Posterior vena cava (tissue), 2 donors: ENCODE measurements around the gene BARX2. TPM values are rescaled to one million over a fixed set of nuclear protein-coding genes. Genes with fewer than 3 reads are reported as not detected.
"Not testable (repeated sequence)": the region's sequence is repeated elsewhere in the genome, so short reads cannot be mapped to it uniquely, and the experiment has no call there.

ENCODE experiments used
- DNase-seq: peaks from one replicate; pipeline ENCODE4 v3.0.0-alpha.2; 2020; ENCODE audit warnings: low spot score
- intact Hi-C, 2 donors: fragments of 100-400 bp; cut with DNase I; formaldehyde crosslinking; loops; one replicate each; pipeline versions ENCODE4 v1.14.1 to v1.14.2; 2022 to 2023
- long read RNA-seq, 2 donors: library from polyadenylated mRNA; unstranded; transcript quantifications; one replicate each; pipeline ENCODE4 v2.0.0, GENCODE V29; 2020 to 2021
- total RNA-seq, 2 donors: library from RNA; stranded (reverse); fragmentation: NEBNext Ultra II Directional; extraction: Animal tissue kit (Norgen Biotek cat#: 25700); gene quantifications; one replicate each; pipeline ENCODE4 v1.2.1, GENCODE V29; 2021
- donor health status: DM: yes; HTN: yes; CAD: no.
- donor health status: DM: yes; HTN: yes; CAD: no.

The BARX2 gene, protein sequence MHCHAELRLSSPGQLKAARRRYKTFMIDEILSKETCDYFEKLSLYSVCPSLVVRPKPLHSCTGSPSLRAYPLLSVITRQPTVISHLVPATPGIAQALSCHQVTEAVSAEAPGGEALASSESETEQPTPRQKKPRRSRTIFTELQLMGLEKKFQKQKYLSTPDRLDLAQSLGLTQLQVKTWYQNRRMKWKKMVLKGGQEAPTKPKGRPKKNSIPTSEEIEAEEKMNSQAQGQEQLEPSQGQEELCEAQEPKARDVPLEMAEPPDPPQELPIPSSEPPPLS
- total RNA-seq: not detected
- long read RNA-seq, donor 1: 0 reads
- long read RNA-seq, donor 2: 0 reads

DNA sequence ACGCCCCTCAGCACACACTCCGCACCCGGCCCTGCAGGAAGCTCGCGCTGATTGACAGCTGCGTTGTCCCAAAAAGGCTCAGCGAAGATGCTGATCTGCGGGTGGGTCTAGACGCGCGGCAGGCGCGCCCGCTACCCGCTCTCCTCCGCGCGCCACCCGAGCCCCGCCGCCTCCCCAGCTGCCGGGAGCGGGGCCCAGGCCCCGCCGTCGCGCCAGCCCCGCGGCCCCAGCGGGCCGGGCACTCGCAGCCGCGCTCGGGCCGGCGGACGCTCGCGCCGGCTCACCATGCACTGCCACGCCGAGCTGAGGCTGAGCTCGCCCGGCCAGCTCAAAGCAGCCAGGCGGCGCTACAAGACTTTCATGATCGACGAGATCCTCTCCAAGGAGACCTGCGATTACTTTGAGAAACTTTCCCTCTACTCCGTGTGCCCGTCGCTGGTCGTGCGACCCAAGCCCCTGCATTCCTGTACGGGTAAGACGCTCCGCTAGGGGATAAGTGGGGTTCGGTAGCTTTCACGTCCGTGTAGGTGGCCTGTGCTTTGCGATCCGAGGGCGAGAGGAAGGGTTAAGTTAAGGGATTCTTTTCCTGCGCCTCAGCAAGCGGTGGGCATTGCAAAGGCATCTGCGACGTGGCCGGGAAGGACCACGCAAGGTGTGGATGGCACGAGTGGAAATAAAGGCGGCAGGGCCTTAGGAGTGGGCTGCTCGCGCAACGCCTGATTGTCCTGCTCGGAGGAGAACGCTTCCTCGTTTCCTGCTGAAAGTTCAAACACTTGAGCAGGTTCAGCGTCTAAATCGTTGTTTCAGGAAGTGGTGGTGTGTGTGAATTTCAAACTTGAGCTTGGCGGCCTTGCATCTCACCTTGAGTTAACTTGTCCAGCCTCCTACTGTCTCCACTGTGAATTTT, at the start of gene BARX2:
Gene BARX2, plus strand, starts transcription at position 98 of the 907 bp plus-strand sequence. Its CDS starts 188 bp downstream, at position 286.
- no peak for DNase-seq
- intact Hi-C loops: no loop called here

DNA sequence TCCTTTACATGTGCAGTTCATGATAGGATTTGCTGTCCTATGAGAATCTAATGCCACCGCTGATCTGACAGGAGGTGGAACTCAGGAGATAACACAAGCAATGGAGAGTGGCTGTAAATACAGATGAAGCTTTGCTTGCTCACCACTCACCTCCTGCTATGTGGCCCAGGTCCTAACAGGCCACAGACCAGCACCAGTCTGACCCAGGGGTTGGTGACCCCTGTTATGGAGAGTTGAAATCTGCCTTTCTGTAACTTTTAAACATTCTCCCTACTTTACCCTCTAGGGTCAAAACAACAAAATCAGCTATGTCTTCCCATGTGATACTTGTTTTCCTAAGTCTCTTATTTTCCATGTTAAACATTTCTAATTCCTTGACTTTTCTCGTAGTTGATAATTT, 48.7 kb upstream of the BARX2 start:
- intact Hi-C loops: no loop called here
- DNase-seq: no peak

DNA sequence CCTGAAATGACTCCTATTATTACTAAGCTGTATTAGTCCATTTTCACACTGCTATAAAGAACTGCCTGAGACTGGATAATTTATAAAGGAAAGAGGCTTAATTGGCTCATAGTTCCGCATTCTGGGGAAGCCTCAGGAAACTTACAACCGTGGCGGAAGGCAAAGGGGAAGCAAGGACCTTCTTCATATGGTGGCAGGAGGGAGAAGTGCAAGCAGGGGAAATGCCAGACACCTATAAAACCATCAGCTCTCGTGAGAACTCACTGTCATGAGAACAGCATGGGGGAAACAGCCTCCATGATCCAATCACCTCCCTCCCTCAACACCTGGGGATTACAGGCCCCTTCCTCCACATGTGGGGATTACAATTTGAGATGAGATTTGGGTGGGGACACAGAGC, 47.9 kb upstream of the BARX2 start:
- intact Hi-C loops, DNase-seq: not testable (repeated sequence)

DNA sequence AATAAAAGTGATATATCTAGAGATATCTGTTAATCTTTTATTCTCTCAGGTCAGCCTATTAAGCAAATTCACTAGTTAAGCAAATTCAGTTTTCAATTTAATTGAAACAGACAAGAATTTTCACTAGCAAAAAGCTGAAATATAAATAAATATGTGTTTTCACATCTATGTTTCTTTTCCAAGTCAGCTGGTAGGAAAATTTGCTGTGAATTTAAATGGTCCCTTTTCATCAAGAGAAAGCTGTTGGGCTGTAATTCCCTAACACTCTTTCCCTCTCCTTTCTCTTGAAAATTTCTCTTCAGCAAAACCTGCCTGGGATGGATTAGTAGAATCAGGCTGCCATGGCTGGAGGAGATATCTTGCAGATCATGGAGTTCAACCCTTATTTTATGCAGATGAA, 46.9 kb upstream of the BARX2 start:
- DNase-seq: no peak
- intact Hi-C loops: no loop called here

DNA sequence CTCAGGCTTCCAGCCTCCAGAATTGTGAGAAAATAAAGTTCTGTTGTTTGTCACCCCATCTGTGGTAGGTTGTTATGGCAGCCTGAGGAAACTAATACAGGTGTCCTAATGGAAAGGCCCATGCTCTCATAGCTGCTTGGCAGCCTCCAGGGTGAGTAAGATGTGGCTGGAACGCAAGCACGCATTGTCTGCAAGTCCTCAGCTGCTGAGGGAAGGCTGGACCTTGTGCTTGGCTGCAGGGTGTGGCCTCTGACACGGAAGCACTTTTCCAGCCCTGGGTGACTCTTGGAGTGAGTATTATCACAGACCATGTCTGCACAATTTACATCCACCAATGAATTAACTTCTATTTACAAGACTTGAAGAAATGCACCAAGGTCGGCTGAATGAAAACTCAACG, 44.4 kb upstream of the BARX2 start:
- DNase-seq: no peak
- intact Hi-C loops: loop anchor here (5.0 to 10.0 kb wide), 2 partner anchors 46 to 214 kb away; no protein-coding TSS in a partner anchor

DNA sequence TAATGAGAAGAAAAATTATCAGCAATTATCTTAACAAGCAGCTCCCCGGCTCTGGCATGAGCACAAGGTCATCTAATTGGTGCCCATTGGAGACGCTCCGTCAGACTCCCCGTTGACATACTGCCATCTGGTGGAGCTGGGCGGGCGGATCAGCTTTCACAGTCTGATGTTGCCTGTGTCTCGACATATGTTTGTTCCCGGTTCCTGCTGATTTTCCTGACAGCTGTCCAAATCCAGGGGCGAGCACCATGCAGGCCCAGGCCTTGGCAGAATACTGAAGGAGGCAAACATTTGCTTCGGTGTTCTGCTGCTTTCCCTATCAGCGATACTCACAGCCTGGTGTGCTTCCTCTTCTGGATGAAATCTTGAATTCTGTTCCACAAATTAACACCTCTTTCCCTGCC, 43.8 kb upstream of the BARX2 start:
- intact Hi-C loops: loop anchor here (5.0 to 10.0 kb wide), 2 partner anchors 47 to 215 kb away; no protein-coding TSS in a partner anchor
- DNase-seq: peak; percentile 93

DNA sequence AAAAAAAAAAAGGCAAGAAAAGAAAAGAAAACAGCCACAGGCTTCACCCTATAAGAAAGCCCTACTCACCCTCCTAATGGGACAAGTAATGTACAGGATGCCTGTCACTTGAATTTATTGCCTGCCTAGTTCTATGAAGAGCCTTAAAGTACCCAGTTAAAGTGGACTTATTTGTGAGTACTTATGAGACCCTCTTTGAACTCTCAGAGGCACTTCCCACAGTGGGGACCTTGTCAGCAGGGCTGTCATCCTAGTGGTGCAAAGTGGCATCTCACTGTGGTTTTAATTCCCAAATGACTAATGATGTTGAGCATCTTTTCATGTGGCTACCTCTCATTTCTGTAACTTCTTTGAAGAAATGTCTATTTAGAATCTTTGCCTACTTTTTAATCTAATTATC, 41.8 kb upstream of the BARX2 start:
- no peak for DNase-seq
- intact Hi-C loops: loop anchor here (5.0 to 10.0 kb wide), 2 partner anchors 49 to 217 kb away; no protein-coding TSS in a partner anchor

DNA sequence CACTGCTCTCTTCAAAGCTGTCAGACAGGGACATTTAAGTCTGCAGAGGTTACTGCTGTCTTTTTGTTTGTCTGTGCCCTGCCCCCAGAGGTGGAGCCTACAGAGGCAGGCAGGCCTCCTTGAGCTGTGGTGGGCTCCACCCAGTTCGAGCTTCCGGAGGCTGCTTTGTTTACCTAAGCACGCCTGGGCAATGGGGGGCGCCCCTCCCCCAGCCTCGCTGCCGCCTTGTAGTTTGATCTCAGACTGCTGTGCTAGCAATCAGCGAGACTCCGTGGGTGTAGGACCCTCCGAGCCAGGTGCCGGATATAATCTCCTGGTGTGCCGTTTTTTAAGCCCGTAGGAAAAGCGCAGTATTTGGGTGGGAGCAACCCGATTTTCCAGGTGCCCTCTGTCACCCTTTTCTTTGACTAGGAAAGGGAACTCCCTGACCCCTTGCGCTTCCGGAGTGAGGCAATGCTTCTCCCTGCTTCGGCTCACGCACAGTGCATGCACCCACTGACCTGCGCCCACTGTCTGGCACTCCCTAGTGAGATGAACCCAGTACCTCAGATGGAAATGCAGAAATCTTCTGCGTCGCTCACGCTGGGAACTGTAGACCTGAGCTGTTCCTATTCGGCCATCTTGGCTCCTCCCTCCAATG, 31.2 kb upstream of the BARX2 start:
- intact Hi-C loops: not testable (repeated sequence)

DNA sequence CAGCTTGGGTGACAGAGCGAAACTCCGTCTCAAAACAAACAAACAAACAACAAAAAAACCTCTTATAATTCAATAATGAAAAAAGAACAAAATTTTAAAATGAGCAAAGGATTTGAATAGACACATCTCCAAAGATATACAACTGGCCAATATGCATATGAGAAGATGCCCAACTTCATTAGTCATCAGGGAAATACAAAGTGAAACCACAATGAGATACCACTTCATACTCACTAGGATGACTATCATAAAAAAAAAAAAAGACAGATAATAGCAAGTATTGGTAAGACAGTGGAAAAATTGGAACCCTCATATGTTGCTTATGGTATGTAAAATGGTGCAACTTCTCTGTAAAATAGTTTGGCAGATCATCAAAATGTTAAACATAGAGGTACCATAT, 28.7 kb upstream of the BARX2 start:
- DNase-seq: no peak
- intact Hi-C loops: no loop called here

More for the DNA sequence above, 31.2 kb upstream of the BARX2 start:
- not testable (repeated sequence) for DNase-seq

DNA sequence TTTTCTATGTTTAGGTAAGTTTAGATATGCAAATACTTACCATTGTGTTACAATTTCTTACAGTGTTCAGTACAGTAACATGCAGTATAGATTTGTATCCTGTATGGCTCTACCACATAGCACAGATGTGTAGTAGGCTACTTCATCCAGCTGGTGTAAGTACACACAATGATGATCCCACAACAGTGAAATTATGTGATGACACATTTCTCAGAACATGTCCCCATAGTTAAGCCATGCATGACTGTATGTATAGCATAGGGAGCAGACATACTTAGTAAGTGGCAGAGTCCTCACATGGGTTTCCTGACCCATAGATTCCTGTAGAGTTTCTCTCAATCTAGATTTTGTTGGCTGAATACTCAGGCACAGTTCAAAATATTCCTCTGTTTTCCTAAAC, 26.8 kb upstream of the BARX2 start:
- intact Hi-C loops: no loop called here
- no peak for DNase-seq

DNA sequence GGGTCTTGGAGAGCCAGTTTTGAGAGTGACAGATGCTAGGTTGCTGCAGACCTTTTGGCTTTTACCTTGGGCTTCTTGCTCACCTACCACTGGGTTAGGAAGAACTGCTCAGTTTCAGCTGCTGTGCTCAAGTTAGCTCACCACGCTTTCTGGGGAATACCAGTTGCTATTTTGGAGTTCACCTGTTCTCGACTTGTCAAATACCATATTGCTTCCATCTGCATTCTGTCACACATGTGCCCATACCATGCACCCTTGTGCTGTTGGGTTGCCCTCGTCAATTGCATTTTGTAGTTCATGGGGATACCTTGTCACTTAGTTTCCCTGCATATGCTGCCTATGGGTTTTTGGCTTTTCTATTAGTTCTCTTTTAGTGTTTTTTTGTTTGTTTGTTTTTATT, 23.0 kb upstream of the BARX2 start:
- DNase-seq: no peak
- intact Hi-C loops: no loop called here

DNA sequence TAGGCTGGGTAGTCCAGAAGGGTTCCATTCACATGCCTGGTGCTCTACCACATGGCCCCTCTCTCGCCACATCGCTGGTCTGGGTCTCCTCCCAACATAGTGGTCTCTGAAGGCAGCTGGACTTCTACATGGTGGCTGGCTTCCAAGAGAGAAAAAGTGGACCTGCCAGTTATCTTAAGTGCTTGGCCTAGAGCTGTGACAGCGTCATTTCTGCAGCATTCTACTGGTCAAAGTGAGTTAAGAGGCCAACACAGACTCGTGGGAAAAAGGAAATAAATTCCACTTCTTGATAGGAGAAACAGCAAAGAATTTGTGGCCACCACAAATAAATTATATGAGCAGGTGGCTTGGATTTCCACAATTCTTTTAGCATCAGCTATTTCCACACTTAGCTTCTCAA, 21.0 kb upstream of the BARX2 start:
- intact Hi-C loops: no loop called here

DNA sequence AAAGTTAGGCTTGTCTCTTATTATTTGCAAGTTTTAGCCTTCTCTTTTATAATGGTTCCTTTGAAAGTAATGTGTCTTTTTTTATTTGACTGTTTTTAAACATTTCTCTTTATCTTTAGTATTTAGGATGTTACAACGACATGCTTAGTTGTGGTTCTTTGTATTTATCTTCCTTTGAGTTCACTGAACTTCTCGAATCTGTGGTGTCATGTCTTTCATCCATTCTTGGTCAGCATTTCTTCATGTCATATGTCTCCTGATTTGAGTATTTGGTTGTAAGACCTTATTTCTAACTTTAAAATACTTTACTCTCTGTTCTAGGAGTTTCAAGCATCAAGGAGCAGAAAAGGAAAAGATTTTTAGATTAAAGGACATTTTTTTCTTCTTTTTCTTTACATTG, 15.9 kb upstream of the BARX2 start:
- intact Hi-C loops: no loop called here
- no peak for DNase-seq

More for the DNA sequence above, 21.0 kb upstream of the BARX2 start:
- DNase-seq: no peak

DNA sequence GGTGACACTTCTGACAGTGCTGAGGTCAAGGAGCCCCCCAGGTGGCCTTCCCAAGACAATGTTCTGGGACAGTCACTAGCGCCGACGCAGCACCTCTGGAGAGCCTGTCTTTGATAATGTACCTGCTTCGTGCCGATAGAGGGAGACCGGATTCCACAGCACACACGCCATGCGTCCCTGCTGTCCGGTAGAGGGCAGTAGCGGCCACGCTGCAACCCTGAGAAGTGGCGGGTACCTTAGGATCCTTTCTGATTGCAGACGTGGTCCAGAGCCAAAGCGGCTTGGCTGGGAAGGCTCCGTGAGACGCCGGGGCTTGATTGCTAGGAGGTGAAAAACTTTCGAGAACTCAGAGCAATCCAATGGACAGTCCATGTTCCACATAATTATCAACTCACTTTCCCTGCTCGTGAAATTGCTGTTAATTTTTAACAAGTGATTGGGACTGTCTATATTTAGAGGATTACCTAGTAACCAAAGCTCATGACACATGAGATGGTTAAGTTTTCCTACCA, 11.4 kb upstream of the BARX2 start:
- intact Hi-C loops: no loop called here
- DNase-seq: peak; percentile 91

DNA sequence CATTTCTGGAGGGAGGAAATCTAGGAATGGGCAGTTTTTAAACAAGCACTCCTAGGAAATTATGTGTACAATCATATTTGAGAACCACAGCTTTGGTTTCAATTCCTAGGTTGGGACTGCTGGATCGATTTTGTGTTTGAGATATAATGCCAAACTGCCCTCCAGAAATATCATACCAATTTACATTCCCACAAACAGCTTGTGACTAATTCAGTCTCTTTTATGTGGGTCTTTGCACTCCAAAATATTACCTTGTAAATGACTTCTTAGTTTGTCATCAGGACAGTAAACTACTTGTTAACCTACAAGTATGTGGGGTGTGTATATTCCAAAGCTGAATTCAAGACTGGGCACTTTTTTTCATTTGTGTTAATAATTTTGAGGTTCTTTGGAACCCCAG, 9.8 kb upstream of the BARX2 start:
- intact Hi-C loops: no loop called here
- DNase-seq: no peak

DNA sequence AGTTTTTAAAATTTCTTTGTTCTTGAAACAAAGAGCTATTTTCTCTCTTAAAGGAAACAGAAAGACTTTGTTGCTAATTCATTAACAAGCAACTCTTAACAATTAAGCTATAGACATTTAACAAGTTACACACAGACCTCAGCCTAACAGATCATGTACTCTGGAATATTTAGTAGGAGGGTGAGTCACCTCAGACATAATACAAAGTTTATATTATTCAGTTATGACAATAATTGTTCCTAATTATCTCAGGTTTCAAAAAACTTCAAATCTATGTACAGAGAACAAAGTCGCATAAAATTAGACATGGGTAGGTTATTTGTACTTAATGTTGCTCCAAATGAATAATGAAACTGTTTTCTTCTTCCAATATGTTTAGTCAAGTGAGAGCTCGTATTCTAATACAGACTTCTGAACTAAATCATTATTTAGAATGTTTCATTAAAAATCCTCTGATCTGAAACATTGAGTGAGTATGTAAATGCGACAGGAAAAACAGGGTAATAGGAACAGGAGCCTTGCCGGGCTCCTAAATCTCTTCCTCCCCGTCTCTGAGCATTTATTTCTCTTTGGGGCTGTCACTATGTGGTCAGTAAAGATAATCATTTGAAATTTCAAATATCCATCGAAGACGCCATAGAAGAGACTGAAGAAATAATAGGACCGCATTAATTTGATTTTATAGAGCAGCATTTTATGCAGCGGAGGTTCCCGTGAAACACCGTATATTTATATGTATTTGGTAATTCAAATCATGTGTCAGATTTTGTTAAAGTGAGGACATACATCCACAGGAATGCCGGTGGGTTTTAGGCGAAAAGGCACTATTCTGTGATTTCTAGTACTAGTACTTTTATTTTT, 8.7 kb upstream of the BARX2 start:
- intact Hi-C loops: no loop called here
- DNase-seq: no peak

DNA sequence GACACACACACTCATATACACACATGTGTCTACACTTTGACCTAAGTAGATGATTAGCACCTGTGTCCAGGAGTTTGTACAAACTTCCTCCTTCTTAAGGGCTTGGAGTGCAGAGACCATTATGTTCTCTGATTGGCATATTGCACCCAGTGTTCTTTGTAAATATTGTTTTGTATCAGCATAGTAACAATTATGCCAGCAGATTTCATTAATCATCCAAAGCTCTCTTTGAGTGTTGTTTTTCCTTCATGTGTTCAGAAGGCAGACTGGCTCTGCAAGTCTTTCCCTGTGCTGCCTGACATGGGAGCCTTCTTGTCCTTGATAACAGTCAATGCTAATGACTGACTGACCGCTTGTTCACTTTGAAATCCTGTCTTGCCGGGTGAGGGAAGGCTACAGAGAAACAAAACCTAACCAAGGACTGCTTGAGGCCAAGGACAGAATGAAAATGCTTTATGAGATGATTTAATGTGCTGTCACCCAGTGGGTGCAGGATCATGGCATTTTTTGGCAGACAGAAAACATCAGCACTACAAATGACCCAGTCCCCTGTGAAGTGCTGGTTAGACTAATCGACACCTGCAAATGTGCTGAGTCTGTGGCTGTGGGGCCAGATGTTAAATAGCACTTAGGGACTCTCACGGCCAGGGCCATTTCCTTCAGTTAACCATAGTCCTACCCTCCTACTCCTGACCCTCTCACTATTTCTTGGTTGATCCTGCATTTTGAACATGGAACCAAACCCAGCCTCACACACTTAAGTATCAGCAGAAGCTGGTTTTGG, 6.6 kb upstream of the BARX2 start:
- intact Hi-C loops: no loop called here
- DNase-seq: no peak

DNA sequence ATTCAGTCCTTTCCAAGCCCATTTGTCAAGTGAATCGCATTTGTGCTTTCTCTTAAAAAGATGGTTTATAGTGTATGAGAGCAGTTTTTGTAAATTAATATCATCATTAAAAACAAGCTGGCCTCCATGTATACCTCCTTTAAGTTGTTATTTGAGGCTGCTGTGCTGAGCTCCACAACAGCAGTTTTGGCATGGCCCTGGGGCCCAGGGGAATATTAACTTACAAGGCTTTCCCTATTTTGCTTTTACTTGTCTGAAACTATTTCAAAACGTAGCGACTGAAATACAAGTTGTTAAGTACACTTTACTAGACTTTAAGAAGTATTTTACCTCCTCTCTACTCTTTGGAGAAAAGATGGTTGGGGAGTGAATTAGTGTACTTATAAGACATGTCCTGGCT, 4.9 kb upstream of the BARX2 start:
- no peak for DNase-seq
- intact Hi-C loops: no loop called here
